Activated CD4-positive, alpha-beta T cell treated with anti-CD3 and anti-CD28 coated beads, Interleukin-2, amount 50 U/mL, for 48 hours (primary cell): ENCODE data around the gene ZNF420.
A peak's percentile ranks its signal among the peaks of the same experiment; 100 is the strongest.

Experiments
- DNase-seq, 2 experiments: peaks; one replicate each; pipeline ENCODE4 v3.0.0-alpha.2; 2020

ZNF420 gene

GRCh38 chr19:37160153-37160552, 81.9 kb downstream of the ZNF420 start:
- DNase-seq: no peak

DNA sequence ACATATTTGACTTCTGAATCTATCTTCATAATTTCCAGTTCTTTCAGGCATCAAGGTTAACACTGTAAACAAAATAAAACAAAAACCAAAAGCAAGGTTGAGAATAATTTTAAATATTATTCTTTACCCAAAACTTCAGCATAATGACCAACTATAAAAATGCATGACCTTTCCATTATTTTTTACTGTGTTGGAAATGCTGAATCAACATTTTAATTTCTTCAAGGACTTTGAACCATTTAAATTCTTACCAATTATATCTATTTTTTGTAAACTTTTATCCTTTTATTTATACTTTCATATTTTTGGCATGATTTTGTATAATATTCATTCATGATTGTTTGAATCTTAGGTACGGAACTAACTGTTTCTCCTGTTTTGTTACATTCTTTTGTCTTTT, 87.4 kb downstream of the ZNF420 start:
- no peak for DNase-seq

DNA sequence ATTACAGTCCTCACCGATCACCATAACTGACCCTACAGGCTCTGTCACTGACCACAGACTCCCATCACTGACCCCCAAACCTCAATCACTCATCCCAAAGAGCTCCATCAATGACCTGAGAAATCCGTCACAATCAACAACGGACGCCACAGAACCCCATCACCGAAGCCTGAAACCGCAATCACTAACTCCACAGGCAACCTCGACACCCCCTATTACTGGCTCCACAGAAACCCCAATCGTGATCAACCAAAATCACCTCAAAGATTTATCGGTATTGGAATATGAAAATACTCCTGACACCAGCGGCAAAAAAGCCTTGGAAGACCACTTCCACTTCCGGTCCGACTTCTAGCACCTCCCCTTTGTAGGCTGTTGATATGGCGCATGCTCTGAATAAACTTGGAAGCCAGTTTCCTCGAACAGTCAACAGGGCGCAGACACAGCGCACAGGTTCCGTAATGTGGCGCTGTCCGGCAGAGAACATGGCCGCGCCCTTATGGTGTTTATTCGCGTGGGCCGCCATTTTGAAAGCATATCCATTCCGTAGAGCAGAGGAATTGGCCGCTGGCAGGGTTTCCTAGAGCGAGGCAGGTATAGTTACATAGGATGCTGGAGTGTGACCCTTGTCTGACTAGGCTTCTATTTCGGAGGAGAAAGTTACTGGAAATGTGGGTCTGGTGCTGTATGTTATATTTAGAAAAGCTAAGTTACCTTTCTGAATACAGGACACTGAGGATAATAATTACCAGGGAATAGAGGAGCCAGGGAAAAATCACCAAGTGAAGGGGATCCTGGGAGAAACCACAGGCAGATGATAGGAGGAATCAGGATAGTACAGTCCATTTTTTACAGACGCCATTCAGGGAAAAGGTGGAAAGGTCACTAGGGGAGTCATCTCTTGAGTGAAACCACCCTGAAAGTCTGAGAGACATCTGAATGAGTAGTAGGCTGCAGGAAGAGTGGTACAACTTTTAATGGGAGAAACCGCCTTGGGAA, 94.4 kb downstream of the ZNF420 start, which contains the start of gene ZNF585A:
Gene ZNF585A, minus strand, starts transcription at position 328 of the 999 bp plus-strand sequence. CDS start 2,785 bp downstream, outside the sequence.
- peak; percentile 81 to 87 for DNase-seq
